NCI-H748 (cell line): ENCODE measurements around the gene HMGB4.
A peak's percentile ranks its signal among the peaks of the same experiment; 100 is the strongest.

ENCODE experiments used
- DNase-seq: peaks from one replicate; lab custom pipeline; 2025; ENCODE audit not compliant: unreplicated experiment; lab: John Stamatoyannopoulos, UW

The HMGB4 gene

DNA sequence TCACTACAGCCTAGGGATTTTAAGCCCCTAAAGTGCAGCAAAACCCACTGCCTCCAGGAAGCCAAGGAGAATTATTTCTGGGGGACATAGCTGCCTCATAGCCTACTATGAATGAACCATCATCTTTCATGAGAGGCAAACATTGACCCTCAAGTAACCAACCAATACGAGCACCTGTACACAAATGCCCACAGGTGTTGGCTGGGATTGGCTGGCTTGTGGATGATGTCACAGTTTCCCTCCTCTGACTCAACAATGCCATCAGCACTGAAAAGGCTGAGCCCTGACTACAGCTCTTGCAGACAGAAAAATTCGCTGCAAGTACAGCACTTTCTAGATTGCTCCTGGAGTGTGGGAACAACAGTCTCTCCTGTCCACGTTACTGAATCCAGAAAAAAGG lies at the start of gene HMGB4:
TSS of gene HMGB4 (plus strand) at position 301 of the 400 bp plus-strand sequence. CDS start 113 bp downstream, outside the sequence.
- no peak for DNase-seq

GRCh38 chr1:33814166-33814565 lies 49.7 kb upstream of the HMGB4 start:
- DNase-seq = no peak

DNA sequence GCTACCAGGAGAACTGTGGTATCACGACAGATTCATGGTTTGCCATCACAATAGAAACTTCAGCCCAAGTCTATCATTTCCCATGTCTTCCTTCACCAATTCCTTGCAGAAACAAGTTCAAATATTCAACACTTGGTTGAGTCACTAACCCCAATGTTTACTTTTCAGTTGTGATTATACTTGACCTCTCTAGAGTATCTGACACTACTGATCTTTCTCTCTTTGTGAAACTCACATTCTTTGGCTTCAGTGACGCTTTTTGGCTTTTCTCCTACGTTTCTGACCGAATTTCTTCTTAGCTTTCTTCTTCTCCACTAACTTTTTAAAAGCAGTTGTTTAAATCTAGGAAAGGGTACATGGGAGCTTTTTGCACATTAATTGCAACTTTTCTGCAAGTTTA lies 48.8 kb upstream of the HMGB4 start:
- no peak for DNase-seq

DNA sequence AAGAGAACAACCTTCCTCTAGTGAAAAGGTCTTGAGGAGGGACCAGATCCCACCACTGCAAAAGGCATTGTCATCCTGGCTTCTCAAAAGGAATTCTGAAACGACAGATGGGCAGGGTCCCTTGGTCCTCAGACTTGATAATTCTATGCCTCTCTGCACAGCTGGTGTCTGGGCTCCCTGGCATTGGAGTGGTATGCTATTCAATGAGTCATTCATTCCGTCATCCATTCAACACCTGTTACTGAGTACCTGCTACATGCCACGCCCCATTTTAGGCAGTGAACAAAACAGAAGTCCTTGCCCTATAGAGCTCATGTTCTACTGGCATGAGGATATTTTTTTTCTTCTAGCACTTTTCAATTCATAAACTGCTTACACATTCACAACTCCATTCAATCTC lies 45.8 kb upstream of the HMGB4 start:
- peak; percentile 51 for DNase-seq

DNA sequence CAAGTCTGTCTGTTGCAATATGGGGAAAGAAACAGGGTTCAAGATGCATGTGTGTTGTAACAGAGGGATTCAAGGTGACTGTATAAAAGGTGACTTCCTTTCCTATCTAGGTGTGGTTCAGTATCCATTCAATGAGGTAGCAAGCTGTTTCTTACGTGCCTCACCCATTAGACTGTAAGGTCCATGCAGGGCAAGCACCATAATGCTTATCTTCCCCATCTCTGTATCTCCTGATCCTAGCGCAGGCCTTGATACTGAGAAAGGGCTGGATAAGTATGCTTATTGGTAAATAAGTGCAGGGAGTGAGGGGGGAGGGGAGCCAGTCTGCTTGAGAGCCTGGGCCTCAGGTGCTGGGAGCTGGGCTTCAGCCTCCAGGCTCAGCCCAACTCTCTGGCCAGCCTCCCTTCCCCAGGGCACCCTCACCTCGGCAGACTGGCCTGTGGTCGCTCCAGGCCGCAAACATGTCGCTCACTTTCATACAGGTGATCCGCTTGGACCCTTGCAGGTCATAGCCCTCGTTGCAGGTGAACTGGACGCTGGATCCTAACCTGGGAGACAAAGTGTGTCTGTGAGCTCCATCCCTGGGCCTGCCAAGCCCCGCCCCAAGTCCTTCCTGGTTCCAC lies 44.5 kb upstream of the HMGB4 start:
- DNase-seq = no peak

- DNase-seq = no peak
Observed at GRCh38 chr1:33819913-33820311, 44.0 kb upstream of the HMGB4 start.

DNA sequence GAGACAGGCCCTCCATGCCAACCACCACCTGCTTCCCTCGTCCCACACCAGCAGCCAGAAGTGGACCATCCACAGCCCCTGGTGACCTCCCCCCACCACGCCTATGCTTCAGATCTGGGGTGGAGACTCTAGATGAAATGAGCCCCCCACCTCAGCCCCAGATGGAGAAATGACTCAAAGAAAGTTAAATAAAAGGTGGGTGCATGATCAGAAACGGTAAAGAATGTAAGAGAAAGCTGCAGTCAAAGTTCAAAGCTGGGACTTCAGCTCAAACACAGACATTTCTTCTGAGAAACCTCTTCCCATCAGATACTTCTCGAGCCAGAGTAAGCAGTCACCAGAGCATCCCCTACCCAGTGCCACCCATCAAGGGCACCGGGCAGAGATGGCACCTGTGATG lies 43.1 kb upstream of the HMGB4 start:
- DNase-seq = no peak

GRCh38 chr1:33821291-33821690 lies 42.6 kb upstream of the HMGB4 start:
- DNase-seq = no peak

- no peak for DNase-seq
Observed at GRCh38 chr1:33822396-33822795, 41.5 kb upstream of the HMGB4 start.

DNA sequence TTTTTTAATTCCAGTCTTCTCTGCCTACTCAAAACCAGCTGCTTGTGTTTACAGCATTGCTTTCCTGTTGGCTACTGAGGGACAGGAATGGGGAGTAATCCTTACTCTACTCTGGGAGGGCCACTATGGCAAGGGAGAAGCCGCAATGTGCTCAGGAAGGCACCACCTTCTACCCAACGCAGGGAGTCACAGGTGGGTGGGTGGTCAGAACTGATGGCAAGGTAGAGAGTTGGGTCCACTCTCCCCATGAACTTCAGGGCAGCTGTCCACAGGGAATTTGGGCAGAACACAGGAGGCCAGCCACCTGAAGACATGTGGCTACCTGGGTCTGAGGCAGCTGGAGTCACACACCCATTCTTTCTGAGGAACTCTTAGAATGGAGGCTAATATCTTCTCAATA lies 40.5 kb upstream of the HMGB4 start:
- DNase-seq = no peak

DNA sequence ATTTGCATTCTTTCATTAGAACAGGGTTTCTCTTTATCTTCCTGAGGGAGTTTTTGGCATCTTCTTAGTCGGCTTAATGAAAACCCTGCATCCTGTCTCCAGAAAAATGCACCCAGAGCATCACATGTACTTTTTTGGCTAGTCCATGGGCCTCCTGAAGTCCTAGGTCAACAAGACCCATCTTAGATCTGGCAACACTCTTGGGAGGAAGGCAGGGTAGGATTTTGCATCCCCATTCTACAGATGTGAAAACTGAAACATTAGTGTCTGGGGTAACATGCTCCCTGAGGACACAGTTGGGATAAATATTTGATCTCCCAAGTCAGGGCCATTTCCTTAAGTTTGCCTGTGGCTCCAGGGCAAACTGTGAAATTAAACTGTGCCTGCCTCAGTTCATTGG lies 40.0 kb upstream of the HMGB4 start:
- no peak for DNase-seq

DNA sequence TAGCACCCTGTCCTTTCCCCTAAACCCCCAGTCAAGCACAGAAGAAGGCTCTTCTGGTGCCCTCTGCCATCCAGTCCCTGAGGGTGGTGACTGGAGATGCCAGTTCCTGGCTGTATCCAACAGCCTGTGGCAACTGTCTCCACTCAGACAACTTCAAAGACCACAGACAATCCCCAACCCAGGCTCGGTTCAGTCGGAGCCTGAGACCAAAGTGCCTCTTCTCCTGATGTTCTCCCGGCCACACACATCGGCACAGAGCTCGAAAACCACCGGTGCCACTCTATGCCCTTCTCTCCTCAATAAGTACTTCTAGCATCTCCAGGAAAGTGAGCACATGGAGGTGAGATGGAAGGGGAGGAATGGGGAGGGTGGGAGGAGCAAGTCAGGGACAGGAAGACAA lies 39.6 kb upstream of the HMGB4 start:
- DNase-seq = no peak

- no peak for DNase-seq
Observed at GRCh38 chr1:33824971-33825370, 38.9 kb upstream of the HMGB4 start.

DNA sequence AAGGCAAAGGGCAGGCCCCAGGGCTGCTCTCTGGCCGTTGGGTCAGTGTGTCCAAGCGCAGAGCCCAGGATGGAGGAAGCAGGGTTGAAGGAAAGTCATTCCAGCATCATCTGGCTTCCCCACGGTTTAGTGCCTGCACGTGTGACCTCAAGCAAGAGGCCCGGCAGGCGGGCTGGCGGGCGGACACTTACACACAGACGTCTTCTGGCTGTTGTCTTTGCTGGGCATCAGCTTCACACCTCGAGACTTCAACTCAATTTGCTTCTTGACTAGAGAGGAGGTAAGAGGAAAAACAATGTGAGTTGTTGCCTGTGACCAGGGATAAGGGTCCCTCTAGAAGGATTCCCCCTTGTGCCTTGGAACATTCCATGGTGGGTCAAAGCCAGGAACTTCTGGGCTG lies 38.4 kb upstream of the HMGB4 start:
- DNase-seq = no peak

GRCh38 chr1:33826311-33826710 lies 37.6 kb upstream of the HMGB4 start:
- DNase-seq = no peak

- no peak for DNase-seq
Observed at GRCh38 chr1:33826711-33827110, 37.2 kb upstream of the HMGB4 start.

- DNase-seq = no peak
Observed at GRCh38 chr1:33828059-33828458, 35.8 kb upstream of the HMGB4 start.

GRCh38 chr1:33828654-33829053 lies 35.2 kb upstream of the HMGB4 start:
- DNase-seq = no peak

- no peak for DNase-seq
Observed at GRCh38 chr1:33836911-33837310, 27.0 kb upstream of the HMGB4 start.

DNA sequence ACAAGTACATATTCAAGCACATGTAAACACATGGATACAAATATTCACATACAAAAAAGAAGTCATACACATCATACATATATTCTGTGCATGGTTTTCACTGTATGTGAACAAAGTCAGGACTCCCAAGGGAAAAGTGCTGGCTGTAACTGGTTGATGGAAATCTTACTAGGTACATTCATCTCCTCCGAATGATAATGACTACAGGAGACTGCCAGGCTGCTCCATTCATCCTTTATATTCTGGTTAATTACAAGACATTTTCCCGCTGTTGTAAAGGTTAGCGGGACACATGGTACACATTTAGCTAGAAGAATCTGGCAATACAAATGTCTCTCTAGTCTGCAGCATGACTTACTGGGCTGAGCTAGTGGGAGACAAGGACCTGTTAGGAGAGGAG lies 26.2 kb upstream of the HMGB4 start:
- no peak for DNase-seq

DNA sequence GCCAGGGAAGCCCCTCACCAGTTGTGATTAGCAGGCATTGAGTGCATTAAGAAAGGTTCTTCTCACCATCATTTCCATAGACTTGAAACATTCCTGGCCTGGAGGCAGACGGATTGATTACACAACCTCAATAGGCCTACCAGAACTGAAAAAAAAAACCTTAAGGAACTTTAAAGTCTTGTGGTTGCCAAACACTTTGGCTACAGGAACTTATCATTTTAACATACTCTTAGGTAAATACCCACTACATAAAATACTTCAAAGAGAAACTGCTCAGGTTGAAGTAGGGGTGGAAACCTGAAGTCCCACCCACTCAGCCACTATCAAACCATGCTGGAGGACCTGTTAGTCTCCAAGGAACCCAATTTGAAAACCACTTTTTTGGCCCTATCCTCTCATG lies 22.4 kb upstream of the HMGB4 start:
- DNase-seq = no peak

- no peak for DNase-seq
Observed at GRCh38 chr1:33842348-33842747, 21.5 kb upstream of the HMGB4 start.

GRCh38 chr1:33844166-33844565 lies 19.7 kb upstream of the HMGB4 start:
- no peak for DNase-seq

- DNase-seq = no peak
Observed at GRCh38 chr1:33846861-33847260, 17.0 kb upstream of the HMGB4 start.
